Hepatocyte (in vitro differentiated cells): ENCODE results near the gene TRAF5. TPM values are rescaled to one million over a fixed set of nuclear protein-coding genes. Genes with fewer than 3 reads are reported as not detected.

Experiments
- DNase-seq: peaks from one replicate; pipeline ENCODE4 v3.0.0-alpha.2; 2016; ENCODE audit warnings: low spot score
- H2AFZ ChIP-seq: fragments of 200-600 bp; sonication (generic); 2 replicates; pipeline ENCODE4 v1.6.0; 2016; ENCODE audit warnings: antibody characterized with exemption, mild to moderate bottlenecking
- H3K27ac ChIP-seq: fragments of 200-600 bp; sonication (generic); 2 replicates; pipeline ENCODE4 v1.5.1; 2016; ENCODE audit warnings: mild to moderate bottlenecking
- H3K27me3 ChIP-seq: fragments of 200-600 bp; sonication (generic); 2 replicates; pipeline ENCODE4 v1.6.1; 2016
- H3K36me3 ChIP-seq: fragments of 200-600 bp; sonication (generic); replicated peaks from 2 replicates; pipeline ENCODE4 v1.5.1; 2016; ENCODE audit warnings: low read depth; ENCODE audit not compliant: insufficient read depth
- H3K4me1 ChIP-seq: fragments of 200-600 bp; sonication (generic); 2 replicates; pipeline ENCODE4 v1.5.1; 2016; ENCODE audit warnings: mild to moderate bottlenecking, moderate library complexity; ENCODE audit not compliant: insufficient read depth
- H3K4me2 ChIP-seq: fragments of 200-600 bp; sonication (generic); 2 replicates; pipeline ENCODE4 v1.6.0; 2016
- H3K4me3 ChIP-seq: fragments of 200-600 bp; sonication (generic); 2 replicates; pipeline ENCODE4 v1.5.1; 2016; ENCODE audit warnings: mild to moderate bottlenecking
- H3K79me2 ChIP-seq: fragments of 200-600 bp; sonication (generic); 2 replicates; pipeline ENCODE4 v1.6.0; 2017; ENCODE audit warnings: mild to moderate bottlenecking
- H3K9me2 ChIP-seq: fragments of 200-600 bp; sonication (generic); replicated peaks from 2 replicates; pipeline ENCODE4 v1.6.0; 2017; ENCODE audit warnings: mild to moderate bottlenecking; ENCODE audit not compliant: insufficient read depth
- H3K9me3 ChIP-seq: fragments of 200-600 bp; sonication (generic); 2 replicates; pipeline ENCODE4 v1.5.1; 2016; ENCODE audit warnings: low read depth, mild to moderate bottlenecking
- H4K20me1 ChIP-seq: fragments of 200-600 bp; sonication (generic); 2 replicates; pipeline ENCODE4 v1.6.0; 2016; ENCODE audit warnings: mild to moderate bottlenecking; ENCODE audit not compliant: insufficient read depth, poor library complexity, severe bottlenecking
- EZH2 ChIP-seq: fragments of 200-600 bp; sonication (generic); IDR thresholded peaks from 2 replicates; pipeline ENCODE4 v1.6.1; 2016; ENCODE audit warnings: antibody characterized with exemption, mild to moderate bottlenecking, borderline replicate concordance
- EZH2phosphoT487 ChIP-seq: fragments of 200-600 bp; sonication (generic); IDR thresholded peaks from one replicate; pipeline ENCODE4 v1.6.1; 2018; ENCODE audit warnings: antibody characterized with exemption, mild to moderate bottlenecking, low read depth, moderate library complexity; ENCODE audit not compliant: unreplicated experiment, severe bottlenecking
- WGBS: methylation state at CpG from one replicate; pipeline ENCODE4 v1.1.6; 2016; ENCODE audit warnings: low lambda C conversion rate; ENCODE audit errors: missing lambda C conversion rate; 5-methylcytosine and 5-hydroxymethylcytosine counted together
- polyA plus RNA-seq: library from polyadenylated mRNA; unstranded; fragments of >200 nt; fragmentation: Nextera tagmentation; extraction: Ambion mirVana; gene quantifications from 2 replicates; pipeline ENCODE4 v1.2.1, GENCODE V29; 2016
- total RNA-seq: library from RNA; depleted of rRNA; stranded (reverse); fragments of >200 nt; gene quantifications from 2 replicates; pipeline ENCODE4 v1.2.3, GENCODE V29; 2014
- TF ChIP-seq, protein P1 (sequence below): fragments of 200-600 bp; sonication (generic); IDR thresholded peaks from 2 replicates; pipeline ENCODE4 v1.5.1; 2016; ENCODE audit warnings: antibody characterized with exemption, mild to moderate bottlenecking; ENCODE audit not compliant: poor library complexity

The TRAF5 gene, protein sequence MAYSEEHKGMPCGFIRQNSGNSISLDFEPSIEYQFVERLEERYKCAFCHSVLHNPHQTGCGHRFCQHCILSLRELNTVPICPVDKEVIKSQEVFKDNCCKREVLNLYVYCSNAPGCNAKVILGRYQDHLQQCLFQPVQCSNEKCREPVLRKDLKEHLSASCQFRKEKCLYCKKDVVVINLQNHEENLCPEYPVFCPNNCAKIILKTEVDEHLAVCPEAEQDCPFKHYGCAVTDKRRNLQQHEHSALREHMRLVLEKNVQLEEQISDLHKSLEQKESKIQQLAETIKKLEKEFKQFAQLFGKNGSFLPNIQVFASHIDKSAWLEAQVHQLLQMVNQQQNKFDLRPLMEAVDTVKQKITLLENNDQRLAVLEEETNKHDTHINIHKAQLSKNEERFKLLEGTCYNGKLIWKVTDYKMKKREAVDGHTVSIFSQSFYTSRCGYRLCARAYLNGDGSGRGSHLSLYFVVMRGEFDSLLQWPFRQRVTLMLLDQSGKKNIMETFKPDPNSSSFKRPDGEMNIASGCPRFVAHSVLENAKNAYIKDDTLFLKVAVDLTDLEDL
- total RNA-seq (8.3 and 8.8 TPM in 2 replicates), polyA plus RNA-seq (3.9 and 5.5 TPM in 2 replicates)

DNA sequence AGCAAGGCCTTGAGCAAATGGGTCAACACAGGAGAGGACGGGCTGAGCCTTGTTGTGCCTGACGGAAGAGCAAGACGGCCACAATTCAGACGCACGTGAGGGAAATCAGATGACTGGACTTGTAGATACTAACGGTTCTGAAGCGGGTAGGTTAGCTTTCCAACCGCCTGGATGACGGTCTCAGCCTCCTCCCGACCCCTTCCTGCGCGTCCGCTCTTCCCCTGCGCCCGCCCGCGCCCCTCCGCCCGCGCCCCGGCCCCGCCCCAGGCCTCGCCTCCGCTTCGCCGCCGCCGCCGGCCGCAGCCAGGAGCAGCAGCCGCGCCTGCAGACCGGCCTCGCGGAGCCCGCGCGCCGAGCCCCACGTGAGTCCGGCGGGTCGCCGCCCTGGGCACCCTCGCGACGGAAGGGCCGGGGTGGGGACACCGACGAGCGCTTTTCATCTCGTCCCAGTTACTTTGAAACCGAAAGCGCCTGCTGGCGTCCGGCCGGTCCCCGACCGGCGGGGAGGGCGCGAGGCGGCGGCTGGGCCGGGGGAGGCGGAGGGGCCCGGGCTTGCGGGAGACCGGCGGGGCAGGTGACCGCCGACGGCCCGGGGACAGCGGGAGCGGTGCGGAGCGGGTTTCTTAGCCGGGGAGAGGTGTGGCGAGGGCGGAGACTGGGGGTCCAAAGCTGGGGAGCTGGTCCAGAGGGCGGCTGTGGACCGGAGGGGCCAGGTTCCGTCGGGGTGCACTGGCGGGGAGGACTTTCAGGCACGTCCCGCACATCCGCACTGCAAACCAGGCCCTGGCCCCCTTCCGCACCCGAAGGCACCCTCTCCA, at the start of gene TRAF5:
TRAF5 (plus strand) TSS at position 306 of the 818 bp plus-strand sequence. CDS start 26,407 bp downstream, outside the sequence.
- DNase-seq: peak; percentile 77
- TF ChIP-seq EZH2 (no peak), EZH2phosphoT487 (no peak)
- TF ChIP-seq, protein P1, sequence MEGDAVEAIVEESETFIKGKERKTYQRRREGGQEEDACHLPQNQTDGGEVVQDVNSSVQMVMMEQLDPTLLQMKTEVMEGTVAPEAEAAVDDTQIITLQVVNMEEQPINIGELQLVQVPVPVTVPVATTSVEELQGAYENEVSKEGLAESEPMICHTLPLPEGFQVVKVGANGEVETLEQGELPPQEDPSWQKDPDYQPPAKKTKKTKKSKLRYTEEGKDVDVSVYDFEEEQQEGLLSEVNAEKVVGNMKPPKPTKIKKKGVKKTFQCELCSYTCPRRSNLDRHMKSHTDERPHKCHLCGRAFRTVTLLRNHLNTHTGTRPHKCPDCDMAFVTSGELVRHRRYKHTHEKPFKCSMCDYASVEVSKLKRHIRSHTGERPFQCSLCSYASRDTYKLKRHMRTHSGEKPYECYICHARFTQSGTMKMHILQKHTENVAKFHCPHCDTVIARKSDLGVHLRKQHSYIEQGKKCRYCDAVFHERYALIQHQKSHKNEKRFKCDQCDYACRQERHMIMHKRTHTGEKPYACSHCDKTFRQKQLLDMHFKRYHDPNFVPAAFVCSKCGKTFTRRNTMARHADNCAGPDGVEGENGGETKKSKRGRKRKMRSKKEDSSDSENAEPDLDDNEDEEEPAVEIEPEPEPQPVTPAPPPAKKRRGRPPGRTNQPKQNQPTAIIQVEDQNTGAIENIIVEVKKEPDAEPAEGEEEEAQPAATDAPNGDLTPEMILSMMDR: no peak
- H2AFZ ChIP-seq: peak within 1 kb of the TSS; percentile 99

DNA sequence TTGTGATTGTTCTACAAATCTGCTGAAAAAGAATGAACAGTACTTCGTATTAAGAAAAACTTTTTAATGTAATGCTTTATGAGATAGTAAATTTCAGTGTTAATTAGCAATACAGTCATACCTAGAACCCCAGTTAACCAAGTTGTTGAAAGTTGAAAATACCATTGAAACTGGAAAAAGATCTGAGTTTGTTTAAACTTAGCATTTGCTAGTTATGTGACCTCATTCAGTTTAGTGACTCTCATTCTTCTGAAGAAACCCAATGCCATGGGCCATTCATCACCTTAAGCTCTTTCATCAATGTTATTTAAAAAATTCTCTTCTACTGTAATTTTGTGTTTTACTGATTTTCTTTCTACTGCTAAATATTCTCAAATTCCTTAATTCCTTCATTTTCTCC, 47.3 kb upstream of the TRAF5 start:
- Histone ChIP-seq H2AFZ (no peak overlapping the region), H3K27ac (no peak overlapping the region), H3K27me3 (no peaks in the 10 kb centered on the region), H3K36me3 (no peaks in the 10 kb centered on the region), H3K79me2 (peaks cover 12% of the 10 kb centered on the region), H3K4me1 (no peaks in the 10 kb centered on the region), H3K9me2 (no peaks in the 10 kb centered on the region), H3K4me2 (no peak overlapping the region), H3K9me3 (no peaks in the 10 kb centered on the region), H3K4me3 (no peak overlapping the region), H4K20me1 (no peaks in the 10 kb centered on the region)
- 97% methylated on average over 1 of the region's 1 CpG for WGBS
- DNase-seq: no peak
- TF ChIP-seq EZH2phosphoT487 (no peak), EZH2 (no peak)
- TF ChIP-seq, protein P1: no peak

More for the DNA sequence above, at the start of gene TRAF5:
- Histone ChIP-seq H3K9me2 (no peaks in the 10 kb centered on the region), H3K27ac (peak within 1 kb of the TSS; percentile 84), H4K20me1 (no peaks in the 10 kb centered on the region), H3K27me3 (no peaks in the 10 kb centered on the region), H3K4me2 (peak within 1 kb of the TSS; percentile 96), H3K4me1 (peaks cover 12% of the 10 kb centered on the region), H3K9me3 (no peaks in the 10 kb centered on the region), H3K36me3 (no peaks in the 10 kb centered on the region), H3K79me2 (peaks cover 40% of the 10 kb centered on the region), H3K4me3 (peak within 1 kb of the TSS; percentile 94)
- 2% methylated on average over 40 of the region's 91 CpGs for WGBS

DNA sequence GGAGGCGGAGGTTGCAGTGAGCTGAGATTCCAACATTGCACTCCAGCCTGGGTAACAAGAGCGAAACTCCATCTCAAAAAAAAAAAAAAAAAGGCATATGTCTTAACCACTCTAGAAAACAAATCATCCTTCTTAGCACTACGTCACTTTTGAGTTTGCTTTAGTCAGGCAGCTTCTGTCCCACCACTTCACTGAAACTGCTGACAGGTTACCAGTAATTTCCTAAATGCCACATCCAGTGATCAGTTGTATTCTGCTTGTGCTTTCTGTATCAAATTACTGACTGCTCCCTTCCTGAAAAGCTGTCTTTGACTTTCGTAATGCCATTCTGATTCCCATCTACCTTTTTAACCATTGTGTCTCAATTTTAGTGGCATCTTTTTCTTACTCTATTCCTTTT, 45.7 kb upstream of the TRAF5 start:
- no peak for TF ChIP-seq EZH2phosphoT487
- H3K4me2 ChIP-seq: no peak overlapping the region
- no peaks in the 10 kb centered on the region for H3K27me3 ChIP-seq
- 95% methylated on average over 4 of the region's 4 CpGs for WGBS
- H3K36me3 ChIP-seq: no peaks in the 10 kb centered on the region
- H3K79me2 ChIP-seq: peaks cover 13% of the 10 kb centered on the region
- no peak overlapping the region for H3K4me3 ChIP-seq
- no peaks in the 10 kb centered on the region for H3K9me3 ChIP-seq
- no peak overlapping the region for H2AFZ ChIP-seq
- no peaks in the 10 kb centered on the region for H4K20me1 ChIP-seq
- no peaks in the 10 kb centered on the region for H3K9me2 ChIP-seq
- H3K27ac ChIP-seq: no peak overlapping the region
- no peaks in the 10 kb centered on the region for H3K4me1 ChIP-seq
- no peak for DNase-seq
